WTC11 (cell line): Measurements from ENCODE around the gene EPHB6. TPM values are rescaled to one million over a fixed set of nuclear protein-coding genes. Genes with fewer than 3 reads are reported as not detected.

ENCODE experiments used
- ATAC-seq: fragments of 200-7000 bp; cut with Tn5 transposase; 2 replicates; pipeline ENCODE4 v1.10.0; 2021; ENCODE audit warnings: mild to moderate bottlenecking, moderate library complexity
- CTCF ChIA-PET: fragments of 300-600 bp; sonication (Branson Sonifier 250); formaldehyde crosslinking; loops from one replicate; lab custom pipeline; 2021; ENCODE audit warnings: antibody characterized with exemption; lab: Charles Lee
- POLR2A ChIA-PET: fragments of 350-600 bp; sonication (Branson Sonifier 250); formaldehyde crosslinking; loops from one replicate; lab custom pipeline; 2021; ENCODE audit warnings: antibody characterized with exemption; lab: Charles Lee
- DNase-seq: peaks from one replicate; pipeline ENCODE4 v3.0.0; 2021; ENCODE audit warnings: low spot score
- H3K27ac Mint-ChIP-seq: 2 replicates; pipeline ENCODE4 v1.8.0; 2021; ENCODE audit warnings: mixed read lengths
- H3K27me3 Mint-ChIP-seq: 2 replicates; pipeline ENCODE4 v1.8.0; 2021; ENCODE audit warnings: low read depth, mild to moderate bottlenecking, moderate library complexity, mixed read lengths
- H3K36me3 Mint-ChIP-seq: 2 replicates; pipeline ENCODE4 v1.8.0; 2021; ENCODE audit warnings: mixed read lengths
- H3K4me1 Mint-ChIP-seq: 2 replicates; pipeline ENCODE4 v1.8.0; 2022; ENCODE audit warnings: mixed read lengths
- H3K4me3 Mint-ChIP-seq: 2 replicates; pipeline ENCODE4 v1.8.0; 2021; ENCODE audit warnings: mild to moderate bottlenecking, moderate library complexity, mixed read lengths
- H3K9me3 Mint-ChIP-seq: 2 replicates; pipeline ENCODE4 v1.8.0; 2021; ENCODE audit warnings: mixed read lengths
- CREM ChIP-seq: sonication (generic); formaldehyde crosslinking; IDR thresholded peaks from 2 replicates; pipeline ENCODE4 v1.8.1; 2022; ENCODE audit warnings: mild to moderate bottlenecking, missing genetic modification reagents, moderate library complexity
- FOXJ3 ChIP-seq: sonication (generic); formaldehyde crosslinking; IDR thresholded peaks from 2 replicates; pipeline ENCODE4 v1.9.0; 2021; ENCODE audit warnings: missing genetic modification reagents, mild to moderate bottlenecking, borderline replicate concordance
- GTF2I ChIP-seq: fragments of 250-450 bp; sonication (Bioruptor Pico); conservative IDR thresholded peaks from 2 replicates; pipeline ENCODE4 v1.4.0; 2021; ENCODE audit warnings: mild to moderate bottlenecking
- IRF2 ChIP-seq: sonication (generic); formaldehyde crosslinking; IDR thresholded peaks from 2 replicates; pipeline ENCODE4 v1.8.0; 2022; ENCODE audit warnings: low read depth, missing genetic modification reagents, borderline replicate concordance
- MYBL2 ChIP-seq: sonication (generic); formaldehyde crosslinking; IDR thresholded peaks from 2 replicates; pipeline ENCODE4 v1.8.1; 2023; ENCODE audit warnings: mild to moderate bottlenecking, moderate library complexity, missing genetic modification reagents
- NFE2L1 ChIP-seq: sonication (generic); formaldehyde crosslinking; IDR thresholded peaks from 2 replicates; pipeline ENCODE4 v1.8.1; 2023; ENCODE audit warnings: missing genetic modification reagents
- NR2C2 ChIP-seq: sonication (generic); formaldehyde crosslinking; IDR thresholded peaks from 2 replicates; pipeline ENCODE4 v1.8.0; 2022; ENCODE audit warnings: mild to moderate bottlenecking, missing genetic modification reagents
- OVOL2 ChIP-seq: fragments of 250-450 bp; sonication (Bioruptor Pico); IDR thresholded peaks from 2 replicates; pipeline ENCODE4 v1.9.0; 2021; ENCODE audit warnings: mild to moderate bottlenecking, borderline replicate concordance
- PRRX2 ChIP-seq: fragments of 250-450 bp; sonication (Bioruptor Pico); IDR thresholded peaks from 2 replicates; pipeline ENCODE4 v1.8.0; 2021; ENCODE audit warnings: mild to moderate bottlenecking
- RORB ChIP-seq: fragments of 250-450 bp; sonication (Bioruptor Pico); IDR thresholded peaks from 2 replicates; pipeline ENCODE4 v1.9.0; 2021; ENCODE audit warnings: mild to moderate bottlenecking
- SP1 ChIP-seq: sonication (generic); formaldehyde crosslinking; conservative IDR thresholded peaks from 2 replicates; pipeline ENCODE4 v1.8.1; 2022; ENCODE audit warnings: missing genetic modification reagents
- TP53 ChIP-seq: sonication (generic); formaldehyde crosslinking; IDR thresholded peaks from 2 replicates; pipeline ENCODE4 v1.8.1; 2023; ENCODE audit warnings: mild to moderate bottlenecking, missing genetic modification reagents
- ZNF263 ChIP-seq: sonication (generic); formaldehyde crosslinking; IDR thresholded peaks from 2 replicates; pipeline ENCODE4 v1.8.1; 2022; ENCODE audit warnings: low read depth, mild to moderate bottlenecking, moderate library complexity, missing genetic modification reagents
- ZNF317 ChIP-seq: sonication (generic); formaldehyde crosslinking; IDR thresholded peaks from 2 replicates; pipeline ENCODE4 v1.8.1; 2023; ENCODE audit warnings: low read depth, mild to moderate bottlenecking, moderate library complexity, missing genetic modification reagents, borderline replicate concordance
- ZNF423 ChIP-seq: fragments of 250-450 bp; sonication (Bioruptor Pico); IDR thresholded peaks from 2 replicates; pipeline ENCODE4 v2.1.2; 2022; ENCODE audit warnings: mild to moderate bottlenecking, moderate library complexity
- total RNA-seq: library from RNA; stranded (reverse); gene quantifications from 3 replicates; pipeline ENCODE4 v1.2.3, GENCODE V29; 2021
- TF ChIP-seq, protein P1 (sequence below): sonication (generic); formaldehyde crosslinking; IDR thresholded peaks from 2 replicates; pipeline ENCODE4 v1.8.1; 2022; ENCODE audit warnings: missing genetic modification reagents, borderline replicate concordance
- TF ChIP-seq, protein P2 (sequence below): fragments of 250-450 bp; sonication (Bioruptor Pico); IDR thresholded peaks from 2 replicates; pipeline ENCODE4 v1.9.0; 2021; ENCODE audit warnings: mild to moderate bottlenecking
- TF ChIP-seq, protein P3 (sequence below): sonication (generic); formaldehyde crosslinking; IDR thresholded peaks from 2 replicates; pipeline ENCODE4 v1.8.0; 2023; ENCODE audit warnings: missing genetic modification reagents, mild to moderate bottlenecking, borderline replicate concordance
- TF ChIP-seq, protein P4 (sequence below): fragments of 250-450 bp; sonication (Bioruptor Pico); IDR thresholded peaks from 2 replicates; pipeline ENCODE4 v1.8.0; 2021; ENCODE audit warnings: mild to moderate bottlenecking
- TF ChIP-seq, protein P5 (sequence below): sonication (generic); formaldehyde crosslinking; IDR thresholded peaks from 2 replicates; pipeline ENCODE4 v1.8.0; 2022; ENCODE audit warnings: mild to moderate bottlenecking, missing genetic modification reagents

EPHB6 gene
- total RNA-seq, 1 experiment from 2014 or later: 15.1 TPM

DNA sequence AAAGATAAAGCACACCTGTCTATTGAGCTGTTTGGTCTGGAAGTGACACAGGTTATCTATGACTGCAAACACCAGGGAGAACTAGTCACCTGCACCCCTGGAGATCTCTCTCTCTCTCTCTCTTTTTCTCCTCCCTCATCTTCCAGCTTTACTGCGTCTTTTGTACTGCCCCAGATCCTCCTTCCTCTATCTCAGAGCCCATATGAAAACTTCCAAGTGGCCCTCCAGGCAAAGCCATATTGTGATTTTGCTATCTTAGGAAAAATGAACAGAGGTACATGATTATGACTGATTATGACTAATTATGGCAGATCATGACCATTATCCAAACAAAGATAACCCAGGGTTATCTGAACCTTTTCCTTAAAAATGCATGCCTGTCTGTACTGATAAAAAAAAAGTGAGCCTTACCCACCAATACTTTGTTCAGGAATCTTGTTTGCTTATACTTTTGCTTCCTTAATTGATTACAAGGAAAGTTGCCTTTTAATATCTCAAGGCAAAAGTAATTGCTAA lies 12.6 kb upstream of the EPHB6 start:
- Mint-ChIP-seq H3K9me3 (no peaks in the 10 kb centered on the region), H3K27ac (no peak overlapping the region), H3K4me3 (no peak overlapping the region), H3K36me3 (no peaks in the 10 kb centered on the region), H3K27me3 (no peaks in the 10 kb centered on the region; the same call in 1 of the 2 replicates), H3K4me1 (no peaks in the 10 kb centered on the region)
- ATAC-seq: no peak
- TF ChIP-seq, protein P1, sequence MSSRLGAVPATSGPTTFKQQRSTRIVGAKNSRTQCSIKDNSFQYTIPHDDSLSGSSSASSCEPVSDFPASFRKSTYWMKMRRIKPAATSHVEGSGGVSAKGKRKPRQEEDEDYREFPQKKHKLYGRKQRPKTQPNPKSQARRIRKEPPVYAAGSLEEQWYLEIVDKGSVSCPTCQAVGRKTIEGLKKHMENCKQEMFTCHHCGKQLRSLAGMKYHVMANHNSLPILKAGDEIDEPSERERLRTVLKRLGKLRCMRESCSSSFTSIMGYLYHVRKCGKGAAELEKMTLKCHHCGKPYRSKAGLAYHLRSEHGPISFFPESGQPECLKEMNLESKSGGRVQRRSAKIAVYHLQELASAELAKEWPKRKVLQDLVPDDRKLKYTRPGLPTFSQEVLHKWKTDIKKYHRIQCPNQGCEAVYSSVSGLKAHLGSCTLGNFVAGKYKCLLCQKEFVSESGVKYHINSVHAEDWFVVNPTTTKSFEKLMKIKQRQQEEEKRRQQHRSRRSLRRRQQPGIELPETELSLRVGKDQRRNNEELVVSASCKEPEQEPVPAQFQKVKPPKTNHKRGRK (CRISPR knock-in tag): no peak
- TF ChIP-seq NFE2L1 (CRISPR knock-in tag): no peak
- TF ChIP-seq, protein P2, sequence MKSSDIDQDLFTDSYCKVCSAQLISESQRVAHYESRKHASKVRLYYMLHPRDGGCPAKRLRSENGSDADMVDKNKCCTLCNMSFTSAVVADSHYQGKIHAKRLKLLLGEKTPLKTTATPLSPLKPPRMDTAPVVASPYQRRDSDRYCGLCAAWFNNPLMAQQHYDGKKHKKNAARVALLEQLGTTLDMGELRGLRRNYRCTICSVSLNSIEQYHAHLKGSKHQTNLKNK (CRISPR knock-in tag): no peak
- no peak for TF ChIP-seq PRRX2 (CRISPR knock-in tag)
- no peak for TF ChIP-seq MYBL2 (CRISPR knock-in tag)
- TF ChIP-seq NR2C2: no peak
- TF ChIP-seq, protein P3, sequence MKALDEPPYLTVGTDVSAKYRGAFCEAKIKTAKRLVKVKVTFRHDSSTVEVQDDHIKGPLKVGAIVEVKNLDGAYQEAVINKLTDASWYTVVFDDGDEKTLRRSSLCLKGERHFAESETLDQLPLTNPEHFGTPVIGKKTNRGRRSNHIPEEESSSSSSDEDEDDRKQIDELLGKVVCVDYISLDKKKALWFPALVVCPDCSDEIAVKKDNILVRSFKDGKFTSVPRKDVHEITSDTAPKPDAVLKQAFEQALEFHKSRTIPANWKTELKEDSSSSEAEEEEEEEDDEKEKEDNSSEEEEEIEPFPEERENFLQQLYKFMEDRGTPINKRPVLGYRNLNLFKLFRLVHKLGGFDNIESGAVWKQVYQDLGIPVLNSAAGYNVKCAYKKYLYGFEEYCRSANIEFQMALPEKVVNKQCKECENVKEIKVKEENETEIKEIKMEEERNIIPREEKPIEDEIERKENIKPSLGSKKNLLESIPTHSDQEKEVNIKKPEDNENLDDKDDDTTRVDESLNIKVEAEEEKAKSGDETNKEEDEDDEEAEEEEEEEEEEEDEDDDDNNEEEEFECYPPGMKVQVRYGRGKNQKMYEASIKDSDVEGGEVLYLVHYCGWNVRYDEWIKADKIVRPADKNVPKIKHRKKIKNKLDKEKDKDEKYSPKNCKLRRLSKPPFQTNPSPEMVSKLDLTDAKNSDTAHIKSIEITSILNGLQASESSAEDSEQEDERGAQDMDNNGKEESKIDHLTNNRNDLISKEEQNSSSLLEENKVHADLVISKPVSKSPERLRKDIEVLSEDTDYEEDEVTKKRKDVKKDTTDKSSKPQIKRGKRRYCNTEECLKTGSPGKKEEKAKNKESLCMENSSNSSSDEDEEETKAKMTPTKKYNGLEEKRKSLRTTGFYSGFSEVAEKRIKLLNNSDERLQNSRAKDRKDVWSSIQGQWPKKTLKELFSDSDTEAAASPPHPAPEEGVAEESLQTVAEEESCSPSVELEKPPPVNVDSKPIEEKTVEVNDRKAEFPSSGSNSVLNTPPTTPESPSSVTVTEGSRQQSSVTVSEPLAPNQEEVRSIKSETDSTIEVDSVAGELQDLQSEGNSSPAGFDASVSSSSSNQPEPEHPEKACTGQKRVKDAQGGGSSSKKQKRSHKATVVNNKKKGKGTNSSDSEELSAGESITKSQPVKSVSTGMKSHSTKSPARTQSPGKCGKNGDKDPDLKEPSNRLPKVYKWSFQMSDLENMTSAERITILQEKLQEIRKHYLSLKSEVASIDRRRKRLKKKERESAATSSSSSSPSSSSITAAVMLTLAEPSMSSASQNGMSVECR (CRISPR knock-in tag): no peak
- no peak for TF ChIP-seq TP53
- no peak for TF ChIP-seq FOXJ3 (CRISPR knock-in tag)
- TF ChIP-seq ZNF317 (CRISPR knock-in tag): no peak
- TF ChIP-seq IRF2 (CRISPR knock-in tag): no peak
- no peak for TF ChIP-seq GTF2I (CRISPR knock-in tag)
- no peak for TF ChIP-seq ZNF423 (CRISPR knock-in tag)
- no peak for TF ChIP-seq CREM (CRISPR knock-in tag)
- DNase-seq: no peak
- ChIA-PET CTCF (interaction anchor here (1.3 kb wide), 1 partner anchor 210 kb away, joined by 3 read pairs; no protein-coding TSS in a partner anchor), POLR2A (interaction anchor here (0.5 kb wide), 1 partner anchor 16 kb away, joined by 7 read pairs; no protein-coding TSS in a partner anchor)

DNA sequence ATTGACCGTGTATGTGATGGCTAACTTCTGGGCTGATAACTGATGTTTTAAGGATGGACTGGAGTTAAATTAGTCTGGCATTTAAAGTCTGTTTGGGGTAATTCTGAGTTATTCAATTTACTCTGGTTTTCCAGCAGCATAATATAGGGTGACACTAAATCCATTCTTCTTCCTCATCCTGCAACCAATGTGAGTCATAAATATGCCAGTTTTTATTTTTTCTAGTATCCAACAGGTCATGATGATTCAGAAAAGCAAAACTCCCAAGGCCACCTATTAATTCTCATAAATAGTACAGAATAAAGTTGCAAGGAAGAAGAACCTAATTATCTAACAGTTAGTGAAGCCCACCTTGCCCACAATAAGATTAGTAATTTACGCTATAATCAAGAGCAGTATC lies 7.5 kb upstream of the EPHB6 start:
- ChIA-PET CTCF (no interaction called here), POLR2A (no interaction called here)
- Mint-ChIP-seq H3K9me3 (no peaks in the 10 kb centered on the region), H3K36me3 (no peaks in the 10 kb centered on the region), H3K4me1 (peaks cover 5% of the 10 kb centered on the region; the same call in 1 of the 2 replicates), H3K27me3 (no peaks in the 10 kb centered on the region; the same call in none of the 2 replicates), H3K4me3 (no peak overlapping the region), H3K27ac (no peak overlapping the region)
- ATAC-seq: no peak
- DNase-seq: no peak
- TF ChIP-seq, protein P4, sequence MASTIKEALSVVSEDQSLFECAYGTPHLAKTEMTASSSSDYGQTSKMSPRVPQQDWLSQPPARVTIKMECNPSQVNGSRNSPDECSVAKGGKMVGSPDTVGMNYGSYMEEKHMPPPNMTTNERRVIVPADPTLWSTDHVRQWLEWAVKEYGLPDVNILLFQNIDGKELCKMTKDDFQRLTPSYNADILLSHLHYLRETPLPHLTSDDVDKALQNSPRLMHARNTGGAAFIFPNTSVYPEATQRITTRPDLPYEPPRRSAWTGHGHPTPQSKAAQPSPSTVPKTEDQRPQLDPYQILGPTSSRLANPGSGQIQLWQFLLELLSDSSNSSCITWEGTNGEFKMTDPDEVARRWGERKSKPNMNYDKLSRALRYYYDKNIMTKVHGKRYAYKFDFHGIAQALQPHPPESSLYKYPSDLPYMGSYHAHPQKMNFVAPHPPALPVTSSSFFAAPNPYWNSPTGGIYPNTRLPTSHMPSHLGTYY (CRISPR knock-in tag): no peak
- TF ChIP-seq SP1 (CRISPR knock-in tag) (no peak), OVOL2 (CRISPR knock-in tag) (no peak), RORB (CRISPR knock-in tag) (no peak), ZNF263 (no peak), GTF2I (CRISPR knock-in tag) (no peak)
- TF ChIP-seq, protein P5, sequence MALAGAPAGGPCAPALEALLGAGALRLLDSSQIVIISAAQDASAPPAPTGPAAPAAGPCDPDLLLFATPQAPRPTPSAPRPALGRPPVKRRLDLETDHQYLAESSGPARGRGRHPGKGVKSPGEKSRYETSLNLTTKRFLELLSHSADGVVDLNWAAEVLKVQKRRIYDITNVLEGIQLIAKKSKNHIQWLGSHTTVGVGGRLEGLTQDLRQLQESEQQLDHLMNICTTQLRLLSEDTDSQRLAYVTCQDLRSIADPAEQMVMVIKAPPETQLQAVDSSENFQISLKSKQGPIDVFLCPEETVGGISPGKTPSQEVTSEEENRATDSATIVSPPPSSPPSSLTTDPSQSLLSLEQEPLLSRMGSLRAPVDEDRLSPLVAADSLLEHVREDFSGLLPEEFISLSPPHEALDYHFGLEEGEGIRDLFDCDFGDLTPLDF: no peak
